ENCODE results near the gene EPB41L2. TPM values are rescaled to one million over a fixed set of nuclear protein-coding genes. Genes with fewer than 3 reads are reported as not detected.
A peak's percentile ranks its signal among the peaks of the same experiment; 100 is the strongest.
"Not testable (repeated sequence)": the region's sequence is repeated elsewhere in the genome, so short reads cannot be mapped to it uniquely, and the experiment has no call there.

Gene EPB41L2
- total and polyA plus RNA-seq, 2 experiments from 2014 or later = 23.2 to 31.3 TPM

DNA sequence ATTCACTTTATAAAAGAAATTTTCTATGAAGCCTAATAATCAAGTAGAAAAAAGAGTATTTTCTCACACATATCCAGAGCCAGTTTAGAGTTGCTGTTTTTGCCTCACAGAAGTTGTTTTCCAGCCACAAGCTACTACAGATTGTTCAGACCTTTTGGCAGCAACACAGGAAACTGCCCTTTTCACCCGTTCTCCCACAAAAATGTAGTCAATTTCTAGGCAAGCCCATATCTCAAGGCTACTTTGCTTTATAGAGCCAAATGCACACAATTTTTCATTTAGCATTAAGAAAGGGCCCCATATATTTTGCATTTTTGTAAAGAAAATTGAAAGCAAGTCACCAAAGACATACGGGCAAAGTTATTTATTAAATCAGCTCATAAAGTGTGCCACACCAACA lies 49.5 kb downstream of the EPB41L2 start:
- peak overlapping the region; percentile 47 for H3K4me3 ChIP-seq

GRCh38 chr6:131009790-131010189 lies 53.3 kb downstream of the EPB41L2 start:
- no peaks in the 10 kb centered on the region for H3K36me3 ChIP-seq (ENCODE audit: low read depth)
- H4K20me1 ChIP-seq (ENCODE audit: insufficient read depth) = no peaks in the 10 kb centered on the region
- H3K9ac ChIP-seq = no peak overlapping the region
- no peak for DNase-seq
- in situ Hi-C loops (cut with MboI) = no loop called here
- no peak for TF ChIP-seq EZH2phosphoT487 (IDR thresholded peaks at IDR 0.05; ENCODE audit: insufficient read depth, low read depth)
- no peak for TF ChIP-seq EZH2 (IDR thresholded peaks at IDR 0.05; ENCODE audit: insufficient read depth, poor library complexity, severe bottlenecking)
- no peak overlapping the region for H3K4me3 ChIP-seq
- H3K27ac ChIP-seq = no peak overlapping the region
- H3K79me2 ChIP-seq (ENCODE audit: insufficient read depth) = peaks cover 72% of the 10 kb centered on the region
- H3K9me2 ChIP-seq (ENCODE audit: insufficient read depth) = no peaks in the 10 kb centered on the region
- no peak overlapping the region for H2AFZ ChIP-seq
- WGBS, 2 experiments (ENCODE audit: low coverage in 1 of 2, low lambda C conversion rate in 2 of 2, missing lambda C conversion rate in 2 of 2) = 99 to 100% methylated on average over 2 of the region's 2 CpGs
- H3K4me2 ChIP-seq (ENCODE audit: unreplicated experiment) = no peak overlapping the region
- H3K9me3 ChIP-seq (ENCODE audit: low read depth) = no peaks in the 10 kb centered on the region
- no peaks in the 10 kb centered on the region for H3K27me3 ChIP-seq (replicated peaks; ENCODE audit: insufficient read depth)
- H3K4me1 ChIP-seq (ENCODE audit: insufficient read depth) = peaks cover 21% of the 10 kb centered on the region
- 0 out of 2 replicates have a peak, but pooled peaks cover 8% of the 10 kb centered on the region for H3F3A ChIP-seq (ENCODE audit: insufficient read depth)

More for the DNA sequence above, 49.5 kb downstream of the EPB41L2 start:
- Histone ChIP-seq H3K36me3 (ENCODE audit: low read depth) (no peaks in the 10 kb centered on the region), H3K9me3 (ENCODE audit: low read depth) (no peaks in the 10 kb centered on the region), H4K20me1 (ENCODE audit: insufficient read depth) (no peaks in the 10 kb centered on the region), H2AFZ (no peak overlapping the region), H3K27me3 (replicated peaks; ENCODE audit: insufficient read depth) (no peaks in the 10 kb centered on the region), H3K9me2 (ENCODE audit: insufficient read depth) (no peaks in the 10 kb centered on the region), H3K4me1 (ENCODE audit: insufficient read depth) (peaks cover 39% of the 10 kb centered on the region), H3K79me2 (ENCODE audit: insufficient read depth) (peaks cover 71% of the 10 kb centered on the region), H3K9ac (0 out of 2 replicates have a peak overlapping the region, but pooled peaks have one; percentile 22), H3F3A (ENCODE audit: insufficient read depth) (peaks cover 27% of the 10 kb centered on the region), H3K27ac (peak overlapping the region; percentile 22; the same call in 1 of the 2 replicates), H3K4me2 (ENCODE audit: unreplicated experiment) (peak overlapping the region; percentile 79)
- TF ChIP-seq EZH2phosphoT487 (IDR thresholded peaks at IDR 0.05; ENCODE audit: insufficient read depth, low read depth) (no peak), EZH2 (IDR thresholded peaks at IDR 0.05; ENCODE audit: insufficient read depth, poor library complexity, severe bottlenecking) (no peak)
- 0 to 6% methylated on average over 2 of the region's 2 CpGs for WGBS, 2 experiments (ENCODE audit: low coverage in 1 of 2, low lambda C conversion rate in 2 of 2, missing lambda C conversion rate in 2 of 2)
- in situ Hi-C loops (cut with MboI) = no loop called here
- DNase-seq = peak; percentile 84

DNA sequence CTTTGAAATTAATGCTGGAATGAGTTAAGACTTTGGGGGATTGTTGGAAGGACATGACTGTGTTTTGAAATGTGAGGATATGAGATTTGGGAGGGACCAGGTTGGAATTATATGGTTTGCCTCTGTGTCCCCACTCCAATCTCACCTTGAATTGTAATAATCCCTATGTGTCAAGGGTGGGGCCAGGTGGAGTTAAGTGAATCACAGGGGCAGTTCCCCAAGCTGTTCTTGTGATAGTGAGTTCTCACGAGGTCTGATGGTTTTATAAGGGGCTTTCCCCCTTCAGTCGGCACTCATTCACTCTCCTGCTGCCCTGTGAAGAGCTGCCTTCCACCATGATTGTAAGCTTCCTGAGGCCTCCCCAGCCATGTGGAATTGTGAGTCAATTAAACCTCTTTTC lies 54.1 kb downstream of the EPB41L2 start:
- H3K4me2 ChIP-seq (ENCODE audit: unreplicated experiment); DNase-seq; H2AFZ ChIP-seq; H3F3A ChIP-seq (ENCODE audit: insufficient read depth); H4K20me1 ChIP-seq (ENCODE audit: insufficient read depth); H3K9me3 ChIP-seq (ENCODE audit: low read depth); H3K9me2 ChIP-seq (ENCODE audit: insufficient read depth); in situ Hi-C loops (cut with MboI); H3K27ac ChIP-seq; H3K36me3 ChIP-seq (ENCODE audit: low read depth); H3K27me3 ChIP-seq (replicated peaks; ENCODE audit: insufficient read depth); H3K4me3 ChIP-seq; H3K9ac ChIP-seq: not testable (repeated sequence)
- peaks cover 70% of the 10 kb centered on the region for H3K79me2 ChIP-seq (ENCODE audit: insufficient read depth)
- WGBS, 2 experiments (ENCODE audit: low coverage in 1 of 2, low lambda C conversion rate in 2 of 2, missing lambda C conversion rate in 2 of 2) = 92 to 97% methylated on average over 2 of the region's 2 CpGs
- H3K4me1 ChIP-seq (ENCODE audit: insufficient read depth) = peaks cover 13% of the 10 kb centered on the region

DNA sequence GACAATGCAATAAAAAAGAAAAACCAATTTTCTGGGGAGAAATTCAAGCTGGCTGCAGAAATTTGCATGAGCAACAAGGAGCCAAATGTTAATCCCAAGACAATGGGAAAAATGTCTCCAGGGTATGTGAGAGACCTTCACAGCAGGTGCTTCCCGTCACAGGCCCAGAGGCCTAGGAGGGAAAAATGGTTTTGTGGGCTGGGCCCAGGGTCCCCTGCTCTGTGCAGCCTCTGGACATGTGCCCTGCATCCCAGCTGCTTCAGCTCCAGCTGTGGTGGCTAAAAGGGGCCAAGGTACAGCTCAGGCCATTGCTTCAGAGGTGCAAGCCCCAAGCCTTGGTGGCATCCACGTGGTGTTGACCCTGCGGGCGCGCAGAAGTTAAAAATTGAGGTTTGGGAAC lies 55.1 kb downstream of the EPB41L2 start:
- H3K4me3 ChIP-seq; H3K9ac ChIP-seq; DNase-seq; H3K9me3 ChIP-seq (ENCODE audit: low read depth); H2AFZ ChIP-seq; H3K36me3 ChIP-seq (ENCODE audit: low read depth); H3K4me1 ChIP-seq (ENCODE audit: insufficient read depth); H4K20me1 ChIP-seq (ENCODE audit: insufficient read depth); H3F3A ChIP-seq (ENCODE audit: insufficient read depth); H3K27me3 ChIP-seq (replicated peaks; ENCODE audit: insufficient read depth); H3K27ac ChIP-seq; H3K4me2 ChIP-seq (ENCODE audit: unreplicated experiment); in situ Hi-C loops (cut with MboI); H3K9me2 ChIP-seq (ENCODE audit: insufficient read depth): not testable (repeated sequence)
- peaks cover 69% of the 10 kb centered on the region for H3K79me2 ChIP-seq (ENCODE audit: insufficient read depth)
- WGBS, 2 experiments (ENCODE audit: low coverage in 1 of 2, low lambda C conversion rate in 2 of 2, missing lambda C conversion rate in 2 of 2) = 83 to 89% methylated on average over 5 of the region's 5 CpGs

DNA sequence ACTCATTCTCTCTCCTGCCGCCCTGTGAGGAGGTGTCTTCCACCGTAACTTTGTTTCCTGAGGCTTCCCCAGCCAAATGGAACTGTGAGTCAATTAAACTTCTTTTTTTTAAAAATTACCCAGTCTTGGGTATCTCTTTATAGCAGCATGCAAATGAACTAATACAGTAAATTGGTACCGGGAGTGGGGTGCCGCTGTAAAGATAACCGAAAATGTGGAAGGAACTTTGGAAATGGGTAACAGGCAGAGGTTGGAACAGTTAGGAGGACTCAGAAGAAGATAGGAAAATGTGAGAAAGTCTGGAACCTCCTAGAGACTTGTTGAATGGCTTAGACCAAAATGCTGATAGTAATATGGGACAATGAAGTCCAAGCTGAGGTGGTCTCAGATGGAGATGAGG lies 55.8 kb downstream of the EPB41L2 start:
- Histone ChIP-seq H3K36me3 (ENCODE audit: low read depth) (no peaks in the 10 kb centered on the region), H3K79me2 (ENCODE audit: insufficient read depth) (peaks cover 67% of the 10 kb centered on the region), H3K9me2 (ENCODE audit: insufficient read depth) (no peaks in the 10 kb centered on the region), H3F3A (ENCODE audit: insufficient read depth) (no peaks in the 10 kb centered on the region), H3K4me1 (ENCODE audit: insufficient read depth) (no peaks in the 10 kb centered on the region), H3K4me2 (ENCODE audit: unreplicated experiment) (no peak overlapping the region), H3K9me3 (ENCODE audit: low read depth) (no peaks in the 10 kb centered on the region), H3K27ac (no peak overlapping the region), H2AFZ (no peak overlapping the region), H4K20me1 (ENCODE audit: insufficient read depth) (no peaks in the 10 kb centered on the region), H3K4me3 (no peak overlapping the region), H3K9ac (no peak overlapping the region), H3K27me3 (replicated peaks; ENCODE audit: insufficient read depth) (no peaks in the 10 kb centered on the region)
- 87% methylated on average over 5 of the region's 5 CpGs for WGBS, 2 experiments (ENCODE audit: low coverage in 1 of 2, low lambda C conversion rate in 2 of 2, missing lambda C conversion rate in 2 of 2)
- in situ Hi-C loops (cut with MboI) = no loop called here
- TF ChIP-seq EZH2 (IDR thresholded peaks at IDR 0.05; ENCODE audit: insufficient read depth, poor library complexity, severe bottlenecking) (no peak), EZH2phosphoT487 (IDR thresholded peaks at IDR 0.05; ENCODE audit: insufficient read depth, low read depth) (no peak)
- DNase-seq = no peak
